GM19324 (cell line): Measurements from ENCODE around the gene SYNE3.

ENCODE experiments used
- ATAC-seq: cut with Tn5 transposase; IDR thresholded peaks from one replicate; pipeline ENCODE4 v1.9.1; 2021; ENCODE audit warnings: mild to moderate bottlenecking, moderate library complexity; ENCODE audit not compliant: unreplicated experiment, low FRiP score

SYNE3 gene

GRCh38 chr14:95509495-95509894 lies 7.0 kb downstream of the SYNE3 start:
- ATAC-seq, result no peak

DNA sequence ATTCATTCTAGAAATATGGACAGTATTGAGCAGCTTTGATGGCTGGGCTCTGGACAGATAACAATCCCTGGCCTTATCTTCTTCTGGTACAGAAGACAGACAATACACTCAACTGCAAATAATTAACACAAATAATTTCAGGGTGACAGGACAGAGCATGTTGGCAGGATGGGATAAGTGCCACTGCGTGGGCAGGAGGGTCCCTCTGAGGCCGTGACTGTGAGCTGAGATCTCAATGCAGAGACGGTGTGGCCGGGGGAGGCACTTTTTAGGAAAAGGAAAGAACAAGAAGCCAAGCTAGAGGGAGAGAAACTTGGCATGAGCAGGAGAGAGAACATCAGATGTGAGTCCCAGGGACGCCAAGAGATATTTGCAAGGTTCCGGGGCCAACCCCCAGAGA lies 8.1 kb downstream of the SYNE3 start:
- ATAC-seq, result no peak

DNA sequence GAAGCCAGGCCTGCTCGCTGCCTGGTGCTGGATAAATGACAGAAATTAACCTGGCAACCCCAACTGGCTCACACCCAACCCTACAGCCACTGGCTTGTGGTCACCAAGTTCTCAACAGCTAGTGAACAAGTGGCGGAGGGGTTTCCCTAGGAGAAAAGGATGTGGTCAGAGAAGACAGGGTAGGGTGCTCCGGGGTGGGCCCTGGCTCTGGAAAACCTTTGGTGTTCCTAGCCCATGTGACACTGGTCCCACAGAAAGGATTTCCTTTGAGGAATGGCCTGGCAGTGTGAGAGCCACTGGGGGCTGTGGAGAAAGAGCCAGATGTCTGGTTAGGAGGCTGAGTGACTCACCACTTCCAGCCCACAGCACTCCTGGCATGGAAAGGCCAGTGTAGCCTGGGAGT lies 8.7 kb downstream of the SYNE3 start:
- ATAC-seq, result no peak

DNA sequence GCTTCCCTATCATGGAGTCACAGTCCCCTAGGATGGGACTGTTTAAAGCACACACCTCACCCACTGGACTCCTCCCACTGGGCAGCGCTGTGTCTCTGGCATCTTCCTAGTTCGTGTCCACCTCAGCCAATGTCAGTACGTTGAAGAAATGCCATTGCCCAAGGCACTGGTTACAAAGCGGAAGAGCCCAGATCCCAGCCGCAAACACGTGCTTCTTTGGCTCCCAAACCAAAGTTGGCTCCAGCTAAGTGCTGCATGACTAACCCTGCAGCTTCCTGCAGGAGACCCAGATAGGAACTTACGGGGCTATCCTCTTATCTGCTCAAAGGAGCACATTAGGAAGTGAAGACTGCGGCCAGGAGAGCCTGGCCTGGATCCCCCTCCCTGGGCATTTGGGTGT lies 9.3 kb downstream of the SYNE3 start:
- ATAC-seq, result no peak

- ATAC-seq, result no peak
Measured at GRCh38 chr14:95505030-95505589, 11.3 kb downstream of the SYNE3 start.

- ATAC-seq, result no peak
Measured at GRCh38 chr14:95504135-95505029, 12.1 kb downstream of the SYNE3 start.

GRCh38 chr14:95503365-95504134 lies 12.9 kb downstream of the SYNE3 start:
- peak; percentile 63 for ATAC-seq

DNA sequence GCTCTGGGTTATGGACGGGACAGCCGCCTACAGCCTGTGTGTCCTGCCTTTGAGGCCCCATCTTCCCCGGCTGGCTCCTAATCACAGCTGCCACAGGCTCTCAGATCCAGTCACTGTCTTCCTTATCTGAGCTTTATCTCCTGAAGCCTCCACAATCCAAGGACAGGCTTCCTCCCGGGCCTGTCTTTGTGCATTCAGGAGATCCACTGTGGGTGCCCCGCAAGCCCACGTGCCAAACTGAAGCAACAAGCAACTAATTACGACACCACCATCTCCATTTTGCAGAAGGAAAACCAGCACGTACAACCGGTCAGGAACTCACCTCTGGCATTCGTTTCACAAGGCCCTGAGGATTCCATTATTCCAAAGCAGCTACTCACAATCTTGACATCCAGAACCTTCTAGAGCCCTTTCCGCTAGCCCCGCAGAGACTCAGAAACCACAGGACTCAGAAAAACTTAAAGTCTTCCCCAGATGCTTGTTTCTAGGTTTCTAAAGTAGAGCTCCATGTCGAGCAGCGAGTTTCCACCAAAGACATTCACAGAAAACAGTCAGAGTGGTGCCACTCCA lies 14.0 kb downstream of the SYNE3 start:
- ATAC-seq, result no peak

GRCh38 chr14:95500772-95501401 lies 15.6 kb downstream of the SYNE3 start:
- no peak for ATAC-seq

DNA sequence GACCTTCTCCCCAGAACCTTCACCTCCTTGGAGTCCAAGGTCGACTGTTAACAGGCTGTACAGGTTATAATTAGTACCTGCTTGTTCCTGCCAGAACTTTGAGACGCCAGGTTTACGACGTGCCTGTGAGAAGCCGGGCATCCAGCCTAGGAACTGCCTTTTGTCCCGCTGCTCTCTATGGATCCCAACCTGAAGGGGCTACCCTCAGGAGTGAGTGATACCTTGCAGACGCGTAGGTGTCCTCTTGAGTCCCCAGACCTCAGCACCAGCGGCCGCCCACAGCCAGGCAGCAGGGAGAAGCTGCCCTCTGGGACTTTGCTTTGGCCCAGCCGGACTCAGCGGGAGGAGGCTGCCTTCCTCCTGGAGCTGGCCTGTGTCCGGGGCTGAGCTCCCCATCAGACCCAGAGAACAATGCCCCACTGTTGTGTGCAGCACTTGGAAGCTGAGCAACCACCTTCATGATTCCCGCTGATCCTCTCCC lies 16.2 kb downstream of the SYNE3 start:
- ATAC-seq, result no peak

GRCh38 chr14:95499354-95499750 lies 17.1 kb downstream of the SYNE3 start:
- ATAC-seq, result no peak

GRCh38 chr14:95498622-95499353 lies 17.7 kb downstream of the SYNE3 start:
- no peak for ATAC-seq

DNA sequence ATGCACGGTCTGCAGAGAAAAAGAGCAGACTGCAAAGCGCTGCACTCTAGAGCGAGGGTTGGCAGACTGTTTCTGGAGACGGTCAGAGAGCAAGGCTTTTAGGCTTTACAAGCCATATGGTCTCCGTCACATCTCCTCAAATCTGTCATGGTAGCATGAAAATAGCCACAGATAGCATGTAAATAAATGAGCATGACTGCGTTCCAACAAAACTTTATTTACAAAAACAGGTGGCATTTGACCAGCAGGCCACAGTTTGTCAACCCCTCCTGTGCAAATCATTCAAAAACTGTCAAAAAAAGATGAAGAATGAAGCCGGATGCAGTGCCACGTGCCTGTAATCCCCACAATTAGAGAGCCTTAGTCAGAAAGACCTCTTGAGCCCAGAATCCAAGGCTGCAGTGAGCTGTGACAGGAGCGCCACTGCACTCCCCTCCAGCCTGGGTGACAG lies 18.9 kb downstream of the SYNE3 start:
- no peak for ATAC-seq

DNA sequence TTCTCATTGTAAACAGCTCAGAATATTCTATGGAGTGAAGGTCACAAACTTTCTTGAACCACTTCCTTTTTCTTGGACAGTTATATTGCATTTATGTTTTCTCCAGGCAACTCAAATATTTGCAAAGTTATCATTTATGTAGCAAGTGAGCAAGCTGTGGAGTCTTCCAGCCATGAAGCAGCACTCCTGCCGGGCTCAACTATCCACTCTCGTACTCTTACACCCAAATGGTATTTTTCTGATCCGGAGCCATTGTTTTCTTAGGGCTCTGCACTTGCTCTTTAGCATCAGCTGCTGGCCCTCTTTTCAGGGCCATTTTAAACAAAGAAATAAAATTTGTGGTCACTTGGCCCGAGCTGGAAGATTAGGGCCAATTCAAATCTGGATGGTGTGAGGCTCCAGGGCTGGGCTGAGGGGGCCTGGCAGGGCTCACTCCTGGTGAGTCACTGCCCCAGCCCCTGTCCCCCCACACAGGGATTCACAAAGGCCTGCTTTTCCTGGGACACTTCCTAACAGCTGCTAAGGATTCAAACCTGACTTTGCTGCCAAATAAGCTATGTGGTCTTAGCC lies 19.7 kb downstream of the SYNE3 start:
- ATAC-seq, result no peak

DNA sequence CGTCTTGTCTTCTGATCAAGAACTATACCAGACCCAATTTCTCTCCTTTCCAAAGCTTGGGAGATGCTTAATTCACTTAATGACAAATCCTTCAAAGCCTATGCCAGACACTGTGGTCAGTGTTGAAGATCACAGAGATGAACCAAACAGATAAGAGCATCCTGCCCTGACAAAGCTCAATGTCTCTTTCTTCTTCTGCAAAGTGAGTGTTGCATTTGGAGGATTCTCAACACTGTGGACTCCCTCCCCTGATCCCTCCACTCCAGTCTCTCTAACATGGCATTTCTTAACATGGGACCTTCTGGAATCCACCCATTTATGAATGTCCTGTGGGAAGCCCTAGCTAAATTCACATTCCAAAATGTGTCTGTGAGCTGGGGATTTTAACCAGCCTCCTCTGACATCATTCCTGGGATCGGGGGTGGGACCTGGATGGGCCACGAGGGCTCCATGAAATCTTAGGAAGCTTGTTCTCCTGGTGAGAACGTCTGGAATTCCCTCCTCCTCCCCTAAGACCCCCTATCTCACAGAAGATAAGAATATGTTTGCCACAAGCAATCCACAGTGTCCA lies 20.3 kb downstream of the SYNE3 start:
- ATAC-seq, result no peak

DNA sequence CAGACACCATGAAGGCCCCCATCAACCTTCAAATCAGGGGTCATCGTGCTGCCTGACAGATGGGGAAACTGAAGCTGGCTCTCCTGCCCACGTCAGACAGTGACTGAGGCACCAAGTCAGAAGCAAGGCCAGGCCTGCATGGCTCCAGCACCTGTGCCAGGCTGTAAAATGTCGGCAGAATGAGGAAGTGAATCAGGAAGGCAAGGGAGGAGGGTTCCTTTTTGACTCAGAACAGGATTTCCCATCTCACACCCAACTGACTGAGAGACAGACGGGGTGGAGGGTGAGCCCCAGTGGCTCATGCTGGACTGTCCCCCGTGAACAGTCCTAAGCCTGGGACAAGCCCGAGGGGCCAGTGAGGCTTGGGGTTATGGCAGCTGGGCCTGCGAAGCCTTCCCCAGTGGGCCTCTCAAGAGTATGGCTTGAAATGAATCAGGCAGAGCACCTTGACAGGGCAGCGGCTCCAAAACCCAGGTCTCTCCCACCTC lies 20.9 kb downstream of the SYNE3 start:
- ATAC-seq, result peak; percentile 77

GRCh38 chr14:95495076-95495475 lies 21.4 kb downstream of the SYNE3 start:
- no peak for ATAC-seq

DNA sequence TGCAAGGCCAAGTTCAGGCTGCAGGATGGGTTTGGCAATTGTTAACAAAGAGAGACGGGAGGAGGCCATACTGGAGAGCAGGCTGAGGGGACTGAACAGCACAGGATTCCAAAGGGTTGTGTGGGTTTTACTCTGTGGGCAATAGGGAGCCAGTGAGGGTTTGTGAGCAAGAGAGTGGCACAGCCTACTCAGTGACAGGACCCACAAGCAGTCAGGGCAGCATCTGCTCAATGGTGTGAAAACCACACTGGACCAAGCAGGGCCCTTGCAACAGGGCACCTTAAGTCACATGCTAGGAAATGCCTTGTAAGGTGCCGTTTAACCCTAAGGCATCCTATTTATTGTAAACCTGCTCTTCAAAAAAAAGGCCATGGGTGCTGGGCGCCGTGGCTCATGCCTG lies 22.0 kb downstream of the SYNE3 start:
- no peak for ATAC-seq

DNA sequence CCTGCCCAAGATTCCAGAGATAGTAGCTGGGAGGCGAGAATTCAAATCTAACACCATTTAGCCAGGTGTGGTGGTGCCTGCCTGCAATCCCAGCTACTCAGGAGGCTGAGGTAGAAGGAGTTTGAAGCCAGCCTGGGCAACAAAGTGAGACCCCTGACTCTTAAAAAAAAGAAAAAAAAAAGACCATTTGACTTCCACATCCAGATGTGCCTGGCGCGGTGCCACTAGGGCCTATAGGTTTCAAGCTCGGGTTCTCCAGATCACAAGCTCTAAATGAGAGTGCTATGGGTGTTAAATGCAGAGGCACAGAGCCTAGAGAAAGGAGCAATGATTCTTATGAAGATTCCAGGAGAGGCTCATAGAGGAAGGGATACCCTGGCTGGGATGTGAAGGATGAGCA lies 22.5 kb downstream of the SYNE3 start:
- no peak for ATAC-seq
